Heart left ventricle (tissue), 13 donors: ENCODE measurements around the gene SPTBN1.

ENCODE experiments used
- CTCF ChIP-seq, 12 donors: fragments of 200-600 bp; sonication (generic) in 4 of 12; IDR thresholded peaks; one replicate each; pipeline versions ENCODE4 v1.5.0 to v1.8.0; 2018 to 2022; ENCODE audit warnings: antibody characterized with exemption in 12 of 12, mild to moderate bottlenecking in 5 of 12
- POLR2A ChIP-seq, 2 donors: fragments of 450-650 bp; IDR thresholded peaks; one replicate each; pipeline ENCODE4 v1.6.1; 2017; ENCODE audit warnings: antibody characterized with exemption in 2 of 2, mild to moderate bottlenecking in 2 of 2, moderate library complexity in 2 of 2
- donor health status: ischemic (EF 13 %, LVEDD 7.1; RV severe dilation, severe dysfunction).
- donor health status: DM: no; HTN: yes; CAD: no.
- donor health status: DM: no; HTN: no; CAD: no.
- donor health status: ischemic (EF 25% LVEDD 6.9; RV normal size, moderate dysfunction).
- donor health status: ischemic (EF 25% LVEDD 5.7; RV mildly dilated, moderate dysfunction).
- donor health status: ischemic (EF 35%, LVEDD 5.7; RV mildly dilated, moderate dysfunction).
- donor health status: nonischemic (EF 11% LVEDD 7.7; RV severe dilation, severe dysfunction).
- donor health status: DM: yes; HTN: yes; CAD: no.
- donor health status: PGD.
- donor health status: ischemic (EF 29% LVEDD 5.4; RV normal size, mild dysfunction).
- donor health status: nonischemic (EF 23%, LVEDD 6.1; RV moderate dilation, normal function).

- TF ChIP-seq CTCF (IDR thresholded peaks at IDR 0.05), result no peak
- no peak for TF ChIP-seq POLR2A (IDR thresholded peaks at IDR 0.05)
Observed at GRCh38 chr2:54642677-54643430, 186.7 kb downstream of the SPTBN1 start.
